GM23338 (cell line): ENCODE results near the gene HSPB2. TPM values are rescaled to one million over a fixed set of nuclear protein-coding genes. Genes with fewer than 3 reads are reported as not detected.

ENCODE experiments used
- ATAC-seq: fragments of 200-7000 bp; cut with Tn5 transposase; 3 replicates; pipeline ENCODE4 v1.9.1; 2020
- DNase-seq: peaks from one replicate; pipeline ENCODE4 v3.0.0-alpha.2; 2015; ENCODE audit warnings: low spot score
- H2AFZ ChIP-seq: fragments of 200-600 bp; sonication (generic); 2 replicates; pipeline ENCODE4 v1.8.0; 2016; ENCODE audit warnings: antibody characterized with exemption, mild to moderate bottlenecking, moderate library complexity
- H3F3A ChIP-seq: fragments of 200-600 bp; sonication (generic); replicated peaks from 2 replicates; pipeline ENCODE4 v1.8.0; 2017; ENCODE audit warnings: antibody characterized with exemption, mixed run types, low read depth
- H3K27ac ChIP-seq: fragments of 200-600 bp; sonication (generic); 2 replicates; pipeline ENCODE4 v1.6.1; 2016; ENCODE audit warnings: low read depth
- H3K27me3 ChIP-seq: fragments of 200-600 bp; sonication (generic); 2 replicates; pipeline ENCODE4 v1.8.0; 2016; ENCODE audit warnings: mild to moderate bottlenecking, mixed run types, moderate library complexity; ENCODE audit not compliant: insufficient read depth
- H3K36me3 ChIP-seq: fragments of 200-600 bp; sonication (generic); 2 replicates; pipeline ENCODE4 v1.8.0; 2016; ENCODE audit warnings: mild to moderate bottlenecking; ENCODE audit not compliant: insufficient read depth
- H3K4me1 ChIP-seq: fragments of 200-600 bp; sonication (generic); 2 replicates; pipeline ENCODE4 v1.8.0; 2016; ENCODE audit warnings: mild to moderate bottlenecking, moderate library complexity; ENCODE audit not compliant: insufficient read depth
- H3K4me2 ChIP-seq: fragments of 200-600 bp; sonication (generic); 2 replicates; pipeline ENCODE4 v1.7.1; 2017; ENCODE audit warnings: mixed run types
- H3K4me3 ChIP-seq: fragments of 200-600 bp; sonication (generic); 2 replicates; pipeline ENCODE4 v1.6.1; 2016; ENCODE audit warnings: mixed run types
- H3K79me2 ChIP-seq: fragments of 200-600 bp; sonication (generic); replicated peaks from 2 replicates; pipeline ENCODE4 v1.8.0; 2017; ENCODE audit warnings: mild to moderate bottlenecking; ENCODE audit not compliant: insufficient read depth
- H3K9me2 ChIP-seq: fragments of 200-600 bp; sonication (generic); 2 replicates; pipeline ENCODE4 v1.8.0; 2017; ENCODE audit not compliant: insufficient read depth
- H4K20me1 ChIP-seq: fragments of 200-600 bp; sonication (generic); replicated peaks from 2 replicates; pipeline ENCODE4 v1.8.0; 2017; ENCODE audit warnings: mild to moderate bottlenecking; ENCODE audit not compliant: insufficient read depth
- H3K27ac Mint-ChIP-seq: 2 replicates; pipeline ENCODE4 v1.8.0; 2020; ENCODE audit warnings: inconsistent platforms, mild to moderate bottlenecking, moderate library complexity, mixed read lengths
- H3K27me3 Mint-ChIP-seq: 3 replicates; pipeline ENCODE4 v1.8.0; 2022; ENCODE audit warnings: low read depth, mild to moderate bottlenecking, moderate library complexity, mixed read lengths, inconsistent platforms; ENCODE audit not compliant: insufficient read depth, poor library complexity
- H3K36me3 Mint-ChIP-seq: 3 replicates; pipeline ENCODE4 v1.8.0; 2021; ENCODE audit warnings: low read depth, mild to moderate bottlenecking, inconsistent platforms, moderate library complexity, mixed read lengths
- H3K4me1 Mint-ChIP-seq: 3 replicates; pipeline ENCODE4 v1.8.0; 2020; ENCODE audit warnings: mild to moderate bottlenecking, inconsistent platforms, mixed read lengths
- H3K4me3 Mint-ChIP-seq: 3 replicates; pipeline ENCODE4 v1.8.0; 2021; ENCODE audit warnings: moderate library complexity, mild to moderate bottlenecking, inconsistent platforms, mixed read lengths
- H3K9me3 Mint-ChIP-seq: 3 replicates; pipeline ENCODE4 v1.8.0; 2020; ENCODE audit warnings: moderate library complexity, mild to moderate bottlenecking, inconsistent platforms, mixed read lengths
- CREB1 ChIP-seq: fragments of 250-450 bp; sonication (Bioruptor Pico); IDR thresholded peaks from 2 replicates; pipeline ENCODE4 v1.5.0; 2020; ENCODE audit warnings: low read depth, mild to moderate bottlenecking, moderate library complexity
- EZH2 ChIP-seq: fragments of 200-600 bp; sonication (generic); IDR thresholded peaks from one replicate; pipeline ENCODE4 v1.8.0; 2017; ENCODE audit warnings: antibody characterized with exemption, mild to moderate bottlenecking, low read depth; ENCODE audit not compliant: unreplicated experiment
- EZH2phosphoT487 ChIP-seq: fragments of 200-600 bp; sonication (generic); IDR thresholded peaks from one replicate; pipeline ENCODE4 v1.8.1; 2018; ENCODE audit warnings: antibody characterized with exemption; ENCODE audit not compliant: unreplicated experiment
- JUNB ChIP-seq: IDR thresholded peaks from one replicate; pipeline ENCODE4 v1.6.1; 2016; ENCODE audit warnings: antibody characterized with exemption; ENCODE audit not compliant: unreplicated experiment
- NANOG ChIP-seq: IDR thresholded peaks from 2 replicates; pipeline ENCODE4 v1.6.1; 2016; ENCODE audit warnings: antibody characterized with exemption, borderline replicate concordance
- POLR2AphosphoS5 ChIP-seq: IDR thresholded peaks from 2 replicates; pipeline ENCODE4 v1.6.1; 2016; ENCODE audit warnings: antibody characterized with exemption, low read depth
- STAT1 ChIP-seq: IDR thresholded peaks from one replicate; pipeline ENCODE4 v1.6.1; 2016; ENCODE audit warnings: antibody characterized with exemption; ENCODE audit not compliant: unreplicated experiment
- ZNF114 ChIP-seq: fragments of 250-450 bp; sonication (Bioruptor Pico); IDR thresholded peaks from 2 replicates; pipeline ENCODE4 v1.5.0; 2020; ENCODE audit warnings: mild to moderate bottlenecking, moderate library complexity
- ZNF331 ChIP-seq: fragments of 250-450 bp; sonication (Bioruptor Pico); IDR thresholded peaks from 2 replicates; pipeline ENCODE4 v1.5.0; 2020; ENCODE audit warnings: low read depth, mild to moderate bottlenecking, moderate library complexity
- ZNF462 ChIP-seq: fragments of 250-450 bp; sonication (Bioruptor Pico); IDR thresholded peaks from 2 replicates; pipeline ENCODE4 v1.5.0; 2020; ENCODE audit warnings: mild to moderate bottlenecking, moderate library complexity
- polyA plus RNA-seq: library from polyadenylated mRNA; unstranded; fragments of >200 nt; fragmentation: Nextera tagmentation; extraction: Ambion mirVana; gene quantifications from 2 replicates; pipeline ENCODE4 v1.2.1, GENCODE V29; 2016
- total RNA-seq: library from RNA; depleted of rRNA; stranded (reverse); fragments of >200 nt; shearing (Covaris generic); gene quantifications from 2 replicates; pipeline ENCODE4 v1.2.3, GENCODE V29; 2014
- TF ChIP-seq, protein P1 (sequence below): IDR thresholded peaks from one replicate; pipeline ENCODE4 v1.6.1; 2018; ENCODE audit warnings: antibody characterized with exemption; ENCODE audit not compliant: unreplicated experiment
- TF ChIP-seq, protein P2 (sequence below), 2 experiments: fragments of 200-600 bp in 1 of 2; sonication (generic) in 1 of 2; conservative IDR thresholded peaks; 2 replicates each; pipeline versions ENCODE4 v1.5.1 to v1.6.1; 2016 to 2017; ENCODE audit warnings: antibody characterized with exemption in 2 of 2, low read depth in 2 of 2, mild to moderate bottlenecking in 2 of 2, moderate library complexity in 1 of 2

Gene HSPB2
- total and polyA plus RNA-seq, 2 experiments from 2014 or later = 1.0 to 2.6 TPM

GRCh38 chr11:111918390-111919256, 6.1 kb downstream of the HSPB2 start, which contains the start of gene C11orf52 (continued):
- TF ChIP-seq NANOG (no peak), POLR2AphosphoS5 (no peak; the same call in 1 of the 2 replicates)
- TF ChIP-seq, protein P1, sequence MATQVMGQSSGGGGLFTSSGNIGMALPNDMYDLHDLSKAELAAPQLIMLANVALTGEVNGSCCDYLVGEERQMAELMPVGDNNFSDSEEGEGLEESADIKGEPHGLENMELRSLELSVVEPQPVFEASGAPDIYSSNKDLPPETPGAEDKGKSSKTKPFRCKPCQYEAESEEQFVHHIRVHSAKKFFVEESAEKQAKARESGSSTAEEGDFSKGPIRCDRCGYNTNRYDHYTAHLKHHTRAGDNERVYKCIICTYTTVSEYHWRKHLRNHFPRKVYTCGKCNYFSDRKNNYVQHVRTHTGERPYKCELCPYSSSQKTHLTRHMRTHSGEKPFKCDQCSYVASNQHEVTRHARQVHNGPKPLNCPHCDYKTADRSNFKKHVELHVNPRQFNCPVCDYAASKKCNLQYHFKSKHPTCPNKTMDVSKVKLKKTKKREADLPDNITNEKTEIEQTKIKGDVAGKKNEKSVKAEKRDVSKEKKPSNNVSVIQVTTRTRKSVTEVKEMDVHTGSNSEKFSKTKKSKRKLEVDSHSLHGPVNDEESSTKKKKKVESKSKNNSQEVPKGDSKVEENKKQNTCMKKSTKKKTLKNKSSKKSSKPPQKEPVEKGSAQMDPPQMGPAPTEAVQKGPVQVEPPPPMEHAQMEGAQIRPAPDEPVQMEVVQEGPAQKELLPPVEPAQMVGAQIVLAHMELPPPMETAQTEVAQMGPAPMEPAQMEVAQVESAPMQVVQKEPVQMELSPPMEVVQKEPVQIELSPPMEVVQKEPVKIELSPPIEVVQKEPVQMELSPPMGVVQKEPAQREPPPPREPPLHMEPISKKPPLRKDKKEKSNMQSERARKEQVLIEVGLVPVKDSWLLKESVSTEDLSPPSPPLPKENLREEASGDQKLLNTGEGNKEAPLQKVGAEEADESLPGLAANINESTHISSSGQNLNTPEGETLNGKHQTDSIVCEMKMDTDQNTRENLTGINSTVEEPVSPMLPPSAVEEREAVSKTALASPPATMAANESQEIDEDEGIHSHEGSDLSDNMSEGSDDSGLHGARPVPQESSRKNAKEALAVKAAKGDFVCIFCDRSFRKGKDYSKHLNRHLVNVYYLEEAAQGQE = no peak

- H3K36me3 ChIP-seq = no peaks in the 10 kb centered on the region
- H2AFZ ChIP-seq = no peak overlapping the region
- ATAC-seq (no peak), DNase-seq (no peak)
- H3K27ac Mint-ChIP-seq = no peak overlapping the region
- no peak overlapping the region for H3K4me2 ChIP-seq
- H3K9me2 ChIP-seq = no peaks in the 10 kb centered on the region
- H3K4me3 ChIP-seq = no peak overlapping the region
- peaks cover 3% of the 10 kb centered on the region; the same call in 1 of the 3 replicates for H3K9me3 Mint-ChIP-seq
- no peaks in the 10 kb centered on the region for H4K20me1 ChIP-seq
- H3K36me3 Mint-ChIP-seq = no peaks in the 10 kb centered on the region
- no peak overlapping the region for H3K4me3 Mint-ChIP-seq
- peaks cover 3% of the 10 kb centered on the region for H3F3A ChIP-seq
- peaks cover 43% of the 10 kb centered on the region for H3K4me1 Mint-ChIP-seq
- no peak overlapping the region for H3K27ac ChIP-seq
- peaks cover 28% of the 10 kb centered on the region for H3K4me1 ChIP-seq
- no peaks in the 10 kb centered on the region for H3K27me3 ChIP-seq
- H3K27me3 Mint-ChIP-seq = peaks cover 6% of the 10 kb centered on the region
- no peaks in the 10 kb centered on the region for H3K79me2 ChIP-seq
- TF ChIP-seq STAT1 = no peak
- TF ChIP-seq EZH2 = no peak
- no peak for TF ChIP-seq JUNB
- no peak for TF ChIP-seq ZNF114
- no peak for TF ChIP-seq CREB1 (CRISPR knock-in tag)
- TF ChIP-seq, protein P2, sequence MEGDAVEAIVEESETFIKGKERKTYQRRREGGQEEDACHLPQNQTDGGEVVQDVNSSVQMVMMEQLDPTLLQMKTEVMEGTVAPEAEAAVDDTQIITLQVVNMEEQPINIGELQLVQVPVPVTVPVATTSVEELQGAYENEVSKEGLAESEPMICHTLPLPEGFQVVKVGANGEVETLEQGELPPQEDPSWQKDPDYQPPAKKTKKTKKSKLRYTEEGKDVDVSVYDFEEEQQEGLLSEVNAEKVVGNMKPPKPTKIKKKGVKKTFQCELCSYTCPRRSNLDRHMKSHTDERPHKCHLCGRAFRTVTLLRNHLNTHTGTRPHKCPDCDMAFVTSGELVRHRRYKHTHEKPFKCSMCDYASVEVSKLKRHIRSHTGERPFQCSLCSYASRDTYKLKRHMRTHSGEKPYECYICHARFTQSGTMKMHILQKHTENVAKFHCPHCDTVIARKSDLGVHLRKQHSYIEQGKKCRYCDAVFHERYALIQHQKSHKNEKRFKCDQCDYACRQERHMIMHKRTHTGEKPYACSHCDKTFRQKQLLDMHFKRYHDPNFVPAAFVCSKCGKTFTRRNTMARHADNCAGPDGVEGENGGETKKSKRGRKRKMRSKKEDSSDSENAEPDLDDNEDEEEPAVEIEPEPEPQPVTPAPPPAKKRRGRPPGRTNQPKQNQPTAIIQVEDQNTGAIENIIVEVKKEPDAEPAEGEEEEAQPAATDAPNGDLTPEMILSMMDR (conservative IDR thresholded peaks at IDR 0.05; ENCODE audit: low read depth in 2 of 2) = no peak
- TF ChIP-seq POLR2AphosphoS5 = no peak
- no peak for TF ChIP-seq ZNF331 (CRISPR knock-in tag)
- TF ChIP-seq EZH2phosphoT487 = no peak
- TF ChIP-seq ZNF462 = no peak
These were observed 8.4 kb downstream of the HSPB2 start for GRCh38 chr11:111920908-111921307.
